GM21737 (cell line): Measurements from ENCODE around the gene SSR3.

Experiments
- ATAC-seq: cut with Tn5 transposase; IDR thresholded peaks from one replicate; pipeline ENCODE4 v1.9.1; 2021; ENCODE audit warnings: mild to moderate bottlenecking, moderate library complexity; ENCODE audit not compliant: unreplicated experiment

Gene SSR3

DNA sequence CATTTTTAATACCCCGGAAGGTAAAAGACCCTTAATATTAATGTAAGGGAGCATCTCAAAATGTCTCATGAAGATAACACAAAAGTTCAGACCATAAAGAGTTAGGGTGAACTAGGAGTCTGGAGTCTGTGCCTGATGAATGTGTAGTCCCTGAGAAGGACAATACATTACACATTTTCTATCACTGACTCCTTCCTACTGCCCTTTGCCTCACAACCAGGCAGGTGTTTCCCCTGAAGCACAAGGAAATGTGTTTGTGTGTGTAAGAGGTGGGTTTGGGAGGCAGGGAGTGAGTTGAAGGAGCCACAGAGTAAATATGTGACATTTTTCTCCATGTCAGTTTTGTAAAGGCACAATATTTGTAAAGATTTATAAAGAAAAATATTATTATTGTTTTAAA, 59.1 kb downstream of the SSR3 start:
- ATAC-seq = no peak

DNA sequence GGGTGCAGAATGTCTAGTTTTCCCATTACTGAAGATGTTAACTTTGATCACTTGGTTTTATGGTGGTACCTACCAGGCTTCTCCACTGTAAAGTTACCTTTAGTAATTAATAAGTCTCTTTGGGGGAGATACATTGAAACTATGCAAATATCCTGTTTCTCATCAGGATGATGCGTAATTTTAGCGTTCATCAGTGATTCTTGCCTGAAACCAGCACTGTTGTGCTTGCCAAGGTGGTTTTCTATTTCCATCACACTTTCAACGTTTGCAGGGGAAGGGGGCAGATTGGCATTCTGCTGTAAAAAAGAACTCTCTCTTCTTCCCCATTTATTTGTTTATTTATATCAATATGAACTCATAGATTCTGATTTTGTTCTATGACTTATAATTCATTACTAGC, 61.0 kb downstream of the SSR3 start:
- no peak for ATAC-seq

DNA sequence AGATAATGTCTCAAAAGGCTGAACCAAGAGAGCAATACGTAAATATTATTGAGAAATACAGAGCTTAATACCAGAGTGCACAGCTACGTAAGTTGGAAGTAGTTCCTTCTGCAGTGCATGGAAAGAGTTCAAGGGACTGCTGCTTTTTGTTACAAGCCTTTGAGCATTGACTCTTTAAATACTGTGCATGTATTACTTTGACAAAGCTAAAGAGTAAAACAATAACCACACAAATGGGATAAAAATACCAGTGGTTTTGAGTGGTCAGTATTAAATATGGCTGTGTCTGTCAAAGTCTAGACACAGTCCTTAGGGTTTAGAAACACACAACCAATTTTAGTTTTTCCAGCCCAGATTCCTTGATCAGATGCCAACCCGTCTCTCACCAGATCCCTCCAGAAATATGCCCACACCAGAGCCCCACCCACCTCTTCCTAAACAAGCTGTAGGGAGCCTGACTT, 62.1 kb downstream of the SSR3 start:
- no peak for ATAC-seq

DNA sequence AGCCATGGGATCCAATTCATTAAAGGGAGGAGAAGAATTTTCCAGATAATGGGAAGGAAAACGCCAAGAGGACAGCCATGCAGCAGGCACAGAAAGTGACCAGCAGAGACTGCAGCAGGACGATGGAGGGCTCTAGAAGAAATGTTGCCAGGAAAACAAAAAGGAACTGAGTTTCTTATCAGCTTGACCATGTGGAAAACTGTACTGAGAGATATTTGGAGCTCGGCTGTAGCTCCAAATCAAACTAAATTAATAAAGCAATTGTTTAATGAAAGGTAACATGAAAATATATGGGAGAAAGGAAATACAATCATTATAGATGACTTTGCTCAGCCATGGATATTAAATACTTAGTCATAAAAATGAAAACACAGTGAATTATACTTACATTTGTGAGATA, 63.7 kb downstream of the SSR3 start:
- ATAC-seq = no peak
